ENCODE results near the gene GPX4.

The GPX4 gene

GRCh38 chr19:1080360-1081161 lies 23.2 kb upstream of the GPX4 start:
- no peak overlapping the region for H3K9ac ChIP-seq (ENCODE audit: low read depth, low read length, poor library complexity, severe bottlenecking)
- peaks cover 3% of the 10 kb centered on the region; the same call in 1 of the 2 replicates for H3F3A ChIP-seq (ENCODE audit: low read depth)
- H3K36me3 ChIP-seq (ENCODE audit: insufficient read depth, low read length) = peaks cover 30% of the 10 kb centered on the region; the same call in 1 of the 2 replicates
- TF ChIP-seq CTCF (conservative IDR thresholded peaks at IDR 0.05; ENCODE audit: low read length) (no peak), EZH2phosphoT487 (IDR thresholded peaks at IDR 0.05; ENCODE audit: borderline replicate concordance) (no peak)
- peaks cover 22% of the 10 kb centered on the region for H3K4me1 ChIP-seq (ENCODE audit: insufficient read depth, low read length, poor library complexity, severe bottlenecking)
- no peaks in the 10 kb centered on the region for H3K9me3 ChIP-seq (ENCODE audit: insufficient read depth, low read depth, low read length)
- peaks cover 6% of the 10 kb centered on the region for H4K20me1 ChIP-seq (ENCODE audit: insufficient read depth, low read length, poor library complexity, severe bottlenecking)
- no peak overlapping the region for H3K4me3 ChIP-seq (ENCODE audit: low read length, poor library complexity, severe bottlenecking)
- no peak overlapping the region for H3K4me2 ChIP-seq (ENCODE audit: low read depth, low read length, poor library complexity, severe bottlenecking)
- no peak overlapping the region for H2AFZ ChIP-seq (ENCODE audit: low read length)
- H3K9me2 ChIP-seq (replicated peaks; ENCODE audit: low read depth, low read length) = no peaks in the 10 kb centered on the region
- no peaks in the 10 kb centered on the region for H3K27me3 ChIP-seq (ENCODE audit: insufficient read depth, low read length, poor library complexity, severe bottlenecking)
- H3K79me2 ChIP-seq (ENCODE audit: insufficient read depth, low read length) = peaks cover 6% of the 10 kb centered on the region

GRCh38 chr19:1081301-1082164 lies 22.3 kb upstream of the GPX4 start:
- Histone ChIP-seq H3K36me3 (ENCODE audit: insufficient read depth, low read length) (peaks cover 40% of the 10 kb centered on the region; the same call in 1 of the 2 replicates), H3K9ac (ENCODE audit: low read depth, low read length, poor library complexity, severe bottlenecking) (no peak overlapping the region)

More at GRCh38 chr19:1081301-1082164, 22.3 kb upstream of the GPX4 start:
- H3K9me2 ChIP-seq (replicated peaks; ENCODE audit: low read depth, low read length) = no peaks in the 10 kb centered on the region
- H2AFZ ChIP-seq (ENCODE audit: low read length) = no peak overlapping the region
- peaks cover 6% of the 10 kb centered on the region for H4K20me1 ChIP-seq (ENCODE audit: insufficient read depth, low read length, poor library complexity, severe bottlenecking)
- no peaks in the 10 kb centered on the region for H3K9me3 ChIP-seq (ENCODE audit: insufficient read depth, low read depth, low read length)
- no peak overlapping the region for H3K4me3 ChIP-seq (ENCODE audit: low read length, poor library complexity, severe bottlenecking)
- H3F3A ChIP-seq (ENCODE audit: low read depth) = no peaks in the 10 kb centered on the region
- no peak overlapping the region for H3K4me2 ChIP-seq (ENCODE audit: low read depth, low read length, poor library complexity, severe bottlenecking)
- peaks cover 6% of the 10 kb centered on the region for H3K79me2 ChIP-seq (ENCODE audit: insufficient read depth, low read length)
- no peak for TF ChIP-seq CTCF (conservative IDR thresholded peaks at IDR 0.05; ENCODE audit: low read length)
- TF ChIP-seq EZH2phosphoT487 (IDR thresholded peaks at IDR 0.05; ENCODE audit: borderline replicate concordance) = no peak
- H3K27me3 ChIP-seq (ENCODE audit: insufficient read depth, low read length, poor library complexity, severe bottlenecking) = no peaks in the 10 kb centered on the region
- H3K4me1 ChIP-seq (ENCODE audit: insufficient read depth, low read length, poor library complexity, severe bottlenecking) = peaks cover 12% of the 10 kb centered on the region
